A549 (cell line): ENCODE measurements around the gene ZNF385B. TPM values are rescaled to one million over a fixed set of nuclear protein-coding genes. Genes with fewer than 3 reads are reported as not detected.

Experiments
- ATAC-seq, 2 experiments: fragments of 200-7000 bp in 1 of 2; fragments of >200 bp in 1 of 2; cut with Nextera tagmentation in 1 of 2; cut with Tn5 transposase in 1 of 2; 3 replicates each; pipeline versions ENCODE4 v1.8.0 to v1.9.1; 2018 to 2020; ENCODE audit warnings: mild to moderate bottlenecking in 1 of 2, moderate library complexity in 1 of 2
- CTCF ChIA-PET: fragments of 300-600 bp; sonication (Branson Sonifier 250); formaldehyde crosslinking; extraction: SDS; loops from one replicate; lab custom pipeline; 2021; ENCODE audit warnings: antibody characterized with exemption, inconsistent platforms; lab: Yijun Ruan, JAX
- POLR2A ChIA-PET: fragments of 350-600 bp; formaldehyde crosslinking; extraction: SDS; loops from one replicate; lab custom pipeline; 2021; ENCODE audit warnings: antibody characterized with exemption, inconsistent platforms; lab: Yijun Ruan, JAX
- DNase-seq, 2 experiments: peaks; one replicate each; pipeline versions ENCODE4 v3.0.0 to v3.0.0-alpha.2; 2011 to 2016; ENCODE audit warnings: low read depth in 1 of 2, low spot score in 1 of 2
- FAIRE-seq: peaks from 2 replicates; lab custom pipeline; 2011; peaks lifted over from hg19 to GRCh38; lab: Jason Lieb, UNC
- H3K27ac ChIP-seq, 2 experiments: fragments of >200 bp; sonication (Bioruptor Twin); formaldehyde crosslinking; 3 replicates each; pipeline ENCODE4 v1.5.1; 2016 to 2017
- H3K4me1 ChIP-seq: fragments of >200 bp; sonication (Bioruptor Twin); formaldehyde crosslinking; 3 replicates; pipeline ENCODE4 v1.6.1; 2016
- H3K4me2 ChIP-seq: fragments of >200 bp; sonication (Bioruptor Twin); formaldehyde crosslinking; 3 replicates; pipeline ENCODE4 v1.6.1; 2016
- H3K4me3 ChIP-seq: fragments of >200 bp; sonication (Bioruptor Twin); formaldehyde crosslinking; 3 replicates; pipeline ENCODE4 v1.5.1; 2016
- H3K9me3 ChIP-seq: fragments of >200 bp; sonication (Bioruptor Twin); formaldehyde crosslinking; 3 replicates; pipeline ENCODE4 v1.6.1; 2016
- CBX2 ChIP-seq: fragments of 200-600 bp; sonication (generic); IDR thresholded peaks from 2 replicates; pipeline ENCODE4 v1.6.1; 2016; ENCODE audit warnings: low read depth, mild to moderate bottlenecking, borderline replicate concordance
- CHD2 ChIP-seq: fragments of 150-350 bp; IDR thresholded peaks from 2 replicates; pipeline ENCODE4 v1.6.1; 2014; ENCODE audit warnings: low read length; ENCODE audit not compliant: partially characterized antibody
- CHD4 ChIP-seq: fragments of 200-600 bp; sonication (generic); IDR thresholded peaks from 2 replicates; pipeline ENCODE4 v1.6.1; 2016; ENCODE audit warnings: antibody characterized with exemption, mild to moderate bottlenecking, borderline replicate concordance
- CTCF ChIP-seq: fragments of >200 bp; sonication (Bioruptor Twin); formaldehyde crosslinking; IDR thresholded peaks from 3 replicates; pipeline ENCODE4 v1.5.1; 2016
- EP300 ChIP-seq, 2 experiments: fragments of >200 bp; sonication (Bioruptor Twin); formaldehyde crosslinking; IDR thresholded peaks; 2 replicates in 1 of 2; 3 replicates in 1 of 2; pipeline ENCODE4 v1.6.1; 2016 to 2017
- FOXS1 ChIP-seq: fragments of 250-450 bp; sonication (Bioruptor Pico); IDR thresholded peaks from 2 replicates; pipeline ENCODE4 v1.5.0; 2020; ENCODE audit warnings: mild to moderate bottlenecking, moderate library complexity
- JUN ChIP-seq, 2 experiments: fragments of >200 bp; sonication (Bioruptor Twin); formaldehyde crosslinking; IDR thresholded peaks; 2 replicates in 1 of 2; 3 replicates in 1 of 2; pipeline ENCODE4 v1.6.1; 2016 to 2017
- JUNB ChIP-seq: fragments of >200 bp; sonication (Bioruptor Twin); formaldehyde crosslinking; IDR thresholded peaks from 2 replicates; pipeline ENCODE4 v1.6.1; 2016
- KDM1A ChIP-seq: fragments of 200-600 bp; sonication (generic); IDR thresholded peaks from 2 replicates; pipeline ENCODE4 v1.6.1; 2016; ENCODE audit warnings: low read depth, mild to moderate bottlenecking
- MAFK ChIP-seq: fragments of 450-650 bp; IDR thresholded peaks from 2 replicates; pipeline ENCODE4 v1.6.1; 2014; ENCODE audit not compliant: partially characterized antibody
- MAX ChIP-seq: IDR thresholded peaks from 2 replicates; pipeline ENCODE4 v1.6.1; 2012
- MAZ ChIP-seq: fragments of 150-350 bp; IDR thresholded peaks from 2 replicates; pipeline ENCODE4 v1.6.1; 2014; ENCODE audit warnings: antibody characterized with exemption, low read depth, low read length, borderline replicate concordance
- NFE2L2 ChIP-seq: fragments of 150-350 bp; conservative IDR thresholded peaks from 2 replicates; pipeline ENCODE4 v1.6.1; 2014; ENCODE audit warnings: low read length
- NPAS2 ChIP-seq: fragments of 250-450 bp; sonication (Bioruptor Pico); IDR thresholded peaks from 2 replicates; pipeline ENCODE4 v1.8.0; 2022; ENCODE audit warnings: mild to moderate bottlenecking, moderate library complexity, borderline replicate concordance
- NR3C1 ChIP-seq: fragments of >200 bp; sonication (Bioruptor Twin); formaldehyde crosslinking; IDR thresholded peaks from 3 replicates; pipeline ENCODE4 v1.6.1; 2017
- RAD21 ChIP-seq, 2 experiments: fragments of >200 bp in 1 of 2; sonication (Bioruptor Twin) in 1 of 2; formaldehyde crosslinking in 1 of 2; IDR thresholded peaks in 1 of 2; conservative IDR thresholded peaks in 1 of 2; 2 replicates in 1 of 2; 3 replicates in 1 of 2; pipeline ENCODE4 v1.6.1; 2012 to 2018; ENCODE audit warnings: inconsistent platforms in 1 of 2
- RFX5 ChIP-seq: fragments of 450-650 bp; IDR thresholded peaks from 2 replicates; pipeline ENCODE4 v1.7.1; 2014; ENCODE audit warnings: antibody characterized with exemption, mild to moderate bottlenecking, moderate library complexity
- RNF2 ChIP-seq: fragments of 200-600 bp; sonication (generic); IDR thresholded peaks from 2 replicates; pipeline ENCODE4 v1.6.1; 2016; ENCODE audit warnings: low read depth, mild to moderate bottlenecking, antibody characterized with exemption, moderate library complexity, borderline replicate concordance
- SMC3 ChIP-seq: fragments of >200 bp; sonication (Bioruptor Twin); formaldehyde crosslinking; IDR thresholded peaks from 3 replicates; pipeline ENCODE4 v1.6.1; 2018; ENCODE audit warnings: inconsistent platforms
- TP53 ChIP-seq: fragments of 250-450 bp; sonication (Bioruptor Pico); IDR thresholded peaks from 2 replicates; pipeline ENCODE4 v1.5.0; 2021; ENCODE audit warnings: mild to moderate bottlenecking, moderate library complexity
- ZNF302 ChIP-seq: fragments of 250-450 bp; sonication (Bioruptor Pico); IDR thresholded peaks from 2 replicates; pipeline ENCODE4 v1.9.0; 2021; ENCODE audit warnings: inconsistent platforms, mild to moderate bottlenecking, moderate library complexity
- WGBS: methylation state at CpG from one replicate; pipeline ENCODE4 v1.1.6; 2017; ENCODE audit errors: missing lambda C conversion rate; 5-methylcytosine and 5-hydroxymethylcytosine counted together
- polyA plus RNA-seq, 4 experiments: library from polyadenylated mRNA; depleted of rRNA in 3 of 4; stranded (reverse); fragments of >200 nt; fragmentation: RNase III in 1 of 4; extraction: RNeasy Plus Mini Kit Qiagen cat#74134 plus additional on column Dnase treatment in 1 of 4; gene quantifications; 2 replicates in 3 of 4; 3 replicates in 1 of 4; pipeline ENCODE4 v1.2.3, GENCODE V29; 2011 to 2017
- TF ChIP-seq, protein P1 (sequence below): fragments of 250-450 bp; sonication (Bioruptor Pico); IDR thresholded peaks from 2 replicates; pipeline ENCODE4 v1.5.0; 2021; ENCODE audit warnings: mild to moderate bottlenecking, moderate library complexity, borderline replicate concordance
- TF ChIP-seq, protein P2 (sequence below): IDR thresholded peaks from 2 replicates; pipeline ENCODE4 v1.6.1; 2012; ENCODE audit warnings: low read depth, borderline replicate concordance
- TF ChIP-seq, protein P3 (sequence below): fragments of 250-450 bp; sonication (Bioruptor Pico); IDR thresholded peaks from 2 replicates; pipeline ENCODE4 v1.5.0; 2020; ENCODE audit warnings: low read depth, mild to moderate bottlenecking, moderate library complexity
- TF ChIP-seq, protein P4 (sequence below): fragments of >200 bp; sonication (Bioruptor Twin); formaldehyde crosslinking; IDR thresholded peaks from 3 replicates; pipeline ENCODE4 v1.6.1; 2016

The ZNF385B gene
- polyA plus RNA-seq, 2 of the 4 experiments (the other 2 are of a cell fraction) = not detected

- FAIRE-seq (no peak), ATAC-seq (no peak)
- H3K4me3 ChIP-seq = no peak overlapping the region
- 29% methylated on average over 3 of the region's 3 CpGs for WGBS
- ChIA-PET POLR2A (no interaction called here), CTCF (no interaction called here)
- H3K4me1 ChIP-seq = no peaks in the 10 kb centered on the region
- no peaks in the 10 kb centered on the region for H3K9me3 ChIP-seq
- H3K4me2 ChIP-seq = no peak overlapping the region
- TF ChIP-seq NPAS2 (no peak), RFX5 (no peak), NFE2L2 (no peak), FOXS1 (CRISPR knock-in tag) (no peak), CTCF (no peak), JUN (IDR thresholded peaks at IDR 0.05) (no peak), MAX (no peak), MAZ (no peak), CHD4 (no peak), EP300 (IDR thresholded peaks at IDR 0.05) (no peak), RAD21 (conservative IDR thresholded peaks at IDR 0.05 in 1 of 2, IDR thresholded peaks at IDR 0.05 in 1 of 2) (no peak), CBX2 (no peak), JUNB (no peak), SMC3 (no peak), CHD2 (no peak)
- TF ChIP-seq, protein P1, sequence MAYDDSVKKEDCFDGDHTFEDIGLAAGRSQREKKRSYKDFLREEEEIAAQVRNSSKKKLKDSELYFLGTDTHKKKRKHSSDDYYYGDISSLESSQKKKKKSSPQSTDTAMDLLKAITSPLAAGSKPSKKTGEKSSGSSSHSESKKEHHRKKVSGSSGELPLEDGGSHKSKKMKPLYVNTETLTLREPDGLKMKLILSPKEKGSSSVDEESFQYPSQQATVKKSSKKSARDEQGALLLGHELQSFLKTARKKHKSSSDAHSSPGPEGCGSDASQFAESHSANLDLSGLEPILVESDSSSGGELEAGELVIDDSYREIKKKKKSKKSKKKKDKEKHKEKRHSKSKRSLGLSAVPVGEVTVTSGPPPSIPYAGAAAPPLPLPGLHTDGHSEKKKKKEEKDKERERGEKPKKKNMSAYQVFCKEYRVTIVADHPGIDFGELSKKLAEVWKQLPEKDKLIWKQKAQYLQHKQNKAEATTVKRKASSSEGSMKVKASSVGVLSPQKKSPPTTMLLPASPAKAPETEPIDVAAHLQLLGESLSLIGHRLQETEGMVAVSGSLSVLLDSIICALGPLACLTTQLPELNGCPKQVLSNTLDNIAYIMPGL = no peak
- TF ChIP-seq, protein P2, sequence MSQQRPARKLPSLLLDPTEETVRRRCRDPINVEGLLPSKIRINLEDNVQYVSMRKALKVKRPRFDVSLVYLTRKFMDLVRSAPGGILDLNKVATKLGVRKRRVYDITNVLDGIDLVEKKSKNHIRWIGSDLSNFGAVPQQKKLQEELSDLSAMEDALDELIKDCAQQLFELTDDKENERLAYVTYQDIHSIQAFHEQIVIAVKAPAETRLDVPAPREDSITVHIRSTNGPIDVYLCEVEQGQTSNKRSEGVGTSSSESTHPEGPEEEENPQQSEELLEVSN = no peak
- TF ChIP-seq, all 56 proteins: peak for 0
- H3K27ac ChIP-seq = no peak overlapping the region
- no peak for DNase-seq
These were observed 247.3 kb downstream of the ZNF385B start for GRCh38 chr2:179614121-179614520.

- no peaks in the 10 kb centered on the region for H3K4me1 ChIP-seq
- WGBS = 77% methylated on average over 4 of the region's 4 CpGs
- no peak overlapping the region for H3K27ac ChIP-seq
- FAIRE-seq = no peak
- POLR2A ChIA-PET = no interaction called here
- no peak for DNase-seq
- CTCF ChIA-PET = no interaction called here
- H3K4me2 ChIP-seq = no peak overlapping the region
- TF ChIP-seq, protein P2 = no peak
- TF ChIP-seq RNF2 = no peak
- TF ChIP-seq CTCF = no peak
- TF ChIP-seq KDM1A = no peak
- no peak for TF ChIP-seq TP53
- no peak for TF ChIP-seq CHD4
- no peak for TF ChIP-seq JUN (IDR thresholded peaks at IDR 0.05)
- TF ChIP-seq NR3C1 = no peak
- no peak for TF ChIP-seq ZNF302
- TF ChIP-seq CBX2 = no peak
- TF ChIP-seq CHD2 = no peak
- TF ChIP-seq SMC3 = no peak
- TF ChIP-seq, protein P3, sequence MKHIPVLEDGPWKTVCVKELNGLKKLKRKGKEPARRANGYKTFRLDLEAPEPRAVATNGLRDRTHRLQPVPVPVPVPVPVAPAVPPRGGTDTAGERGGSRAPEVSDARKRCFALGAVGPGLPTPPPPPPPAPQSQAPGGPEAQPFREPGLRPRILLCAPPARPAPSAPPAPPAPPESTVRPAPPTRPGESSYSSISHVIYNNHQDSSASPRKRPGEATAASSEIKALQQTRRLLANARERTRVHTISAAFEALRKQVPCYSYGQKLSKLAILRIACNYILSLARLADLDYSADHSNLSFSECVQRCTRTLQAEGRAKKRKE = no peak
- TF ChIP-seq, protein P4, sequence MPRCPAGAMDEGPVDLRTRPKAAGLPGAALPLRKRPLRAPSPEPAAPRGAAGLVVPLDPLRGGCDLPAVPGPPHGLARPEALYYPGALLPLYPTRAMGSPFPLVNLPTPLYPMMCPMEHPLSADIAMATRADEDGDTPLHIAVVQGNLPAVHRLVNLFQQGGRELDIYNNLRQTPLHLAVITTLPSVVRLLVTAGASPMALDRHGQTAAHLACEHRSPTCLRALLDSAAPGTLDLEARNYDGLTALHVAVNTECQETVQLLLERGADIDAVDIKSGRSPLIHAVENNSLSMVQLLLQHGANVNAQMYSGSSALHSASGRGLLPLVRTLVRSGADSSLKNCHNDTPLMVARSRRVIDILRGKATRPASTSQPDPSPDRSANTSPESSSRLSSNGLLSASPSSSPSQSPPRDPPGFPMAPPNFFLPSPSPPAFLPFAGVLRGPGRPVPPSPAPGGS = no peak
- TF ChIP-seq MAFK = no peak
- no peak overlapping the region for H3K4me3 ChIP-seq
- no peak for ATAC-seq
- no peaks in the 10 kb centered on the region for H3K9me3 ChIP-seq
These were observed 247.7 kb downstream of the ZNF385B start for GRCh38 chr2:179613701-179614100.
